Stimulated activated CD4-positive, alpha-beta T cell treated with anti-CD3 and anti-CD28 coated beads, Interleukin-12 subunit alpha, Interleukin-12 subunit beta, amount 100 ng/mL, for 4 hours (primary cell): ENCODE measurements around the gene TBC1D22A.
"Not testable (repeated sequence)": the region's sequence is repeated elsewhere in the genome, so short reads cannot be mapped to it uniquely, and the experiment has no call there.

Source experiments
- DNase-seq: peaks from one replicate; pipeline ENCODE4 v3.0.0-alpha.2; 2020

Gene TBC1D22A

GRCh38 chr22:47040486-47041270, 278.2 kb downstream of the TBC1D22A start:
- no peak for DNase-seq

- DNase-seq, result no peak
Measured at GRCh38 chr22:47041271-47042115, 279.0 kb downstream of the TBC1D22A start.

GRCh38 chr22:47042116-47042825, 279.8 kb downstream of the TBC1D22A start:
- DNase-seq, result no peak

GRCh38 chr22:47042861-47043496, 280.5 kb downstream of the TBC1D22A start:
- DNase-seq, result no peak

- DNase-seq, result no peak
Measured at GRCh38 chr22:47043835-47044721, 281.6 kb downstream of the TBC1D22A start.

GRCh38 chr22:47044722-47045535, 282.5 kb downstream of the TBC1D22A start:
- DNase-seq, result no peak

- DNase-seq, result no peak
Measured at GRCh38 chr22:47045691-47046410, 283.4 kb downstream of the TBC1D22A start.

- DNase-seq, result no peak
Measured at GRCh38 chr22:47046411-47047065, 284.1 kb downstream of the TBC1D22A start.

- DNase-seq, result no peak
Measured at GRCh38 chr22:47047321-47048122, 285.1 kb downstream of the TBC1D22A start.

- no peak for DNase-seq
Measured at GRCh38 chr22:47048123-47049077, 285.9 kb downstream of the TBC1D22A start.

- no peak for DNase-seq
Measured at GRCh38 chr22:47049078-47049624, 286.7 kb downstream of the TBC1D22A start.

- DNase-seq, result not testable (repeated sequence)
Measured at GRCh38 chr22:47049736-47050400, 287.4 kb downstream of the TBC1D22A start.

GRCh38 chr22:47050401-47051051, 288.1 kb downstream of the TBC1D22A start:
- DNase-seq, result no peak

GRCh38 chr22:47051441-47052071, 289.1 kb downstream of the TBC1D22A start:
- no peak for DNase-seq

GRCh38 chr22:47052236-47053012, 290.0 kb downstream of the TBC1D22A start:
- no peak for DNase-seq
